SK-N-SH treated with all-trans-retinoic acid at 6 μM for 48 hours (cell line): ENCODE data around the gene EPRS1.

Experiments used
- ATAC-seq: fragments of 200-7000 bp; cut with Tn5 transposase; 3 replicates; pipeline ENCODE4 v1.9.1; 2020; ENCODE audit warnings: mild to moderate bottlenecking, moderate library complexity
- ARNTL ChIP-seq: fragments of 450-650 bp; formaldehyde crosslinking; IDR thresholded peaks from 2 replicates; pipeline ENCODE4 v1.5.0; 2020; ENCODE audit warnings: low read depth, mild to moderate bottlenecking, moderate library complexity, borderline replicate concordance
- BACH2 ChIP-seq: fragments of 250-450 bp; sonication (Bioruptor Pico); IDR thresholded peaks from 2 replicates; pipeline ENCODE4 v1.9.0; 2021; ENCODE audit warnings: mild to moderate bottlenecking, borderline replicate concordance
- CSDC2 ChIP-seq: fragments of 250-450 bp; sonication (Bioruptor Pico); IDR thresholded peaks from 2 replicates; pipeline ENCODE4 v1.5.0; 2020; ENCODE audit warnings: mild to moderate bottlenecking, moderate library complexity
- CSRNP3 ChIP-seq: fragments of 250-450 bp; sonication (Bioruptor Pico); IDR thresholded peaks from 2 replicates; pipeline ENCODE4 v1.5.1; 2021; ENCODE audit warnings: mild to moderate bottlenecking, moderate library complexity
- ESRRG ChIP-seq: fragments of 250-450 bp; sonication (Bioruptor Pico); IDR thresholded peaks from 2 replicates; pipeline ENCODE4 v1.6.1; 2021; ENCODE audit warnings: mild to moderate bottlenecking
- GLIS3 ChIP-seq: fragments of 250-450 bp; sonication (Bioruptor Pico); IDR thresholded peaks from 2 replicates; pipeline ENCODE4 v1.5.0; 2020; ENCODE audit warnings: mild to moderate bottlenecking, moderate library complexity
- ISL1 ChIP-seq: fragments of 250-450 bp; sonication (Bioruptor Pico); IDR thresholded peaks from 2 replicates; pipeline ENCODE4 v2.1.2; 2022; ENCODE audit warnings: mild to moderate bottlenecking, moderate library complexity
- OSR1 ChIP-seq: fragments of 250-450 bp; sonication (Bioruptor Pico); IDR thresholded peaks from 2 replicates; pipeline ENCODE4 v1.8.0; 2022; ENCODE audit warnings: moderate library complexity, mild to moderate bottlenecking, inconsistent platforms
- POU6F1 ChIP-seq: fragments of 250-450 bp; sonication (Bioruptor Pico); IDR thresholded peaks from 2 replicates; pipeline ENCODE4 v1.8.0; 2021; ENCODE audit warnings: low read depth, mild to moderate bottlenecking, moderate library complexity, borderline replicate concordance
- PPARA ChIP-seq: fragments of 250-450 bp; sonication (Bioruptor Pico); IDR thresholded peaks from 2 replicates; pipeline ENCODE4 v1.5.0; 2020; ENCODE audit warnings: mild to moderate bottlenecking, borderline replicate concordance
- RARB ChIP-seq: fragments of 250-450 bp; sonication (Bioruptor Pico); IDR thresholded peaks from 2 replicates; pipeline ENCODE4 v1.8.0; 2021; ENCODE audit warnings: mild to moderate bottlenecking, moderate library complexity
- SNAI2 ChIP-seq: fragments of 250-450 bp; sonication (Bioruptor Pico); IDR thresholded peaks from 2 replicates; pipeline ENCODE4 v1.5.0; 2020; ENCODE audit warnings: mild to moderate bottlenecking, moderate library complexity
- TCF4 ChIP-seq: fragments of 250-450 bp; sonication (Bioruptor Pico); IDR thresholded peaks from 2 replicates; pipeline ENCODE4 v1.8.0; 2021; ENCODE audit warnings: mild to moderate bottlenecking, moderate library complexity, borderline replicate concordance
- TOX ChIP-seq: fragments of 250-450 bp; sonication (Bioruptor Pico); IDR thresholded peaks from 2 replicates; pipeline ENCODE4 v1.8.0; 2021; ENCODE audit warnings: mild to moderate bottlenecking, moderate library complexity, borderline replicate concordance
- ZC3H10 ChIP-seq: fragments of 250-450 bp; sonication (Bioruptor Pico); IDR thresholded peaks from 2 replicates; pipeline ENCODE4 v1.5.1; 2021; ENCODE audit warnings: mild to moderate bottlenecking, moderate library complexity
- ZFP3 ChIP-seq: fragments of 250-450 bp; sonication (Bioruptor Pico); IDR thresholded peaks from 2 replicates; pipeline ENCODE4 v1.5.0; 2020; ENCODE audit warnings: mild to moderate bottlenecking, moderate library complexity
- ZNF565 ChIP-seq: fragments of 450-650 bp; formaldehyde crosslinking; conservative IDR thresholded peaks from 2 replicates; pipeline ENCODE4 v1.5.0; 2020; ENCODE audit warnings: low read depth, mild to moderate bottlenecking, moderate library complexity
- ZNF70 ChIP-seq: fragments of 450-650 bp; formaldehyde crosslinking; IDR thresholded peaks from 2 replicates; pipeline ENCODE4 v1.5.0; 2020; ENCODE audit warnings: mild to moderate bottlenecking, moderate library complexity
- ZNF8 ChIP-seq: fragments of 450-650 bp; formaldehyde crosslinking; IDR thresholded peaks from 2 replicates; pipeline ENCODE4 v1.5.0; 2020; ENCODE audit warnings: mild to moderate bottlenecking, moderate library complexity
- TF ChIP-seq, protein P1 (sequence below): fragments of 250-450 bp; sonication (Bioruptor Pico); IDR thresholded peaks from 2 replicates; pipeline ENCODE4 v1.5.0; 2020; ENCODE audit warnings: mild to moderate bottlenecking, moderate library complexity
- TF ChIP-seq, protein P2 (sequence below): fragments of 250-450 bp; sonication (Bioruptor Pico); IDR thresholded peaks from 2 replicates; pipeline ENCODE4 v1.8.0; 2020; ENCODE audit warnings: mild to moderate bottlenecking, moderate library complexity, borderline replicate concordance

Gene EPRS1

DNA sequence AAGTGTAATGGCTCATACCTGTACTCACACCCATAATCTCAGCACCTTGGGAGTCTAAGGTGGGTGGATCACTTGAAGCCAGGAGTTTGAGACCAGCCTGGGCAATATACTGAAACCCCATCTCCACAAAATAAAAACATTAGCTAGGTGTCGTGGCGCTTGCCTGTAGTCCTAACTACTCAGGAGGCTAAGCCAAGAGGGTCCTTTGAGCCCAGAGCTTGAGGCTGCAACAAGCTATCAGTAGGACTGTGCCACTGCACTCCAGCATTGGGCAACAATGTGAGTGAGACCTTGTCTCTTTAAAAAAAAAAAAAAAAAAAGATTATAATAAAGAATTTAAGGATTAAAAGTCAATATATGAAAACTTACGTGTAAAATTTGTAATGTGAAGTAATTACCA is 31.6 kb upstream of the EPRS1 start:
- no peak for ATAC-seq
- TF ChIP-seq ESRRG (CRISPR knock-in tag), result no peak
- TF ChIP-seq POU6F1, result no peak
- no peak for TF ChIP-seq ZFP3 (CRISPR knock-in tag)
- no peak for TF ChIP-seq ISL1 (CRISPR knock-in tag)
- no peak for TF ChIP-seq SNAI2 (CRISPR knock-in tag)
- TF ChIP-seq RARB (CRISPR knock-in tag), result no peak
- no peak for TF ChIP-seq ZC3H10
- no peak for TF ChIP-seq CSDC2
- no peak for TF ChIP-seq OSR1 (CRISPR knock-in tag)
- TF ChIP-seq ZNF8 (CRISPR knock-in tag), result no peak
- no peak for TF ChIP-seq PPARA (CRISPR knock-in tag)
- no peak for TF ChIP-seq ZNF70
- TF ChIP-seq BACH2 (CRISPR knock-in tag), result no peak
- no peak for TF ChIP-seq TOX (CRISPR knock-in tag)
- TF ChIP-seq GLIS3 (CRISPR knock-in tag), result no peak
- TF ChIP-seq ARNTL (CRISPR knock-in tag), result no peak
- no peak for TF ChIP-seq TCF4 (CRISPR knock-in tag)

GRCh38 chr1:220076861-220077762 is 30.8 kb upstream of the EPRS1 start:
- peak; percentile 98 for ATAC-seq
- TF ChIP-seq ZFP3 (CRISPR knock-in tag), result no peak
- peak; percentile 85 for TF ChIP-seq ZC3H10
- TF ChIP-seq, protein P1, sequence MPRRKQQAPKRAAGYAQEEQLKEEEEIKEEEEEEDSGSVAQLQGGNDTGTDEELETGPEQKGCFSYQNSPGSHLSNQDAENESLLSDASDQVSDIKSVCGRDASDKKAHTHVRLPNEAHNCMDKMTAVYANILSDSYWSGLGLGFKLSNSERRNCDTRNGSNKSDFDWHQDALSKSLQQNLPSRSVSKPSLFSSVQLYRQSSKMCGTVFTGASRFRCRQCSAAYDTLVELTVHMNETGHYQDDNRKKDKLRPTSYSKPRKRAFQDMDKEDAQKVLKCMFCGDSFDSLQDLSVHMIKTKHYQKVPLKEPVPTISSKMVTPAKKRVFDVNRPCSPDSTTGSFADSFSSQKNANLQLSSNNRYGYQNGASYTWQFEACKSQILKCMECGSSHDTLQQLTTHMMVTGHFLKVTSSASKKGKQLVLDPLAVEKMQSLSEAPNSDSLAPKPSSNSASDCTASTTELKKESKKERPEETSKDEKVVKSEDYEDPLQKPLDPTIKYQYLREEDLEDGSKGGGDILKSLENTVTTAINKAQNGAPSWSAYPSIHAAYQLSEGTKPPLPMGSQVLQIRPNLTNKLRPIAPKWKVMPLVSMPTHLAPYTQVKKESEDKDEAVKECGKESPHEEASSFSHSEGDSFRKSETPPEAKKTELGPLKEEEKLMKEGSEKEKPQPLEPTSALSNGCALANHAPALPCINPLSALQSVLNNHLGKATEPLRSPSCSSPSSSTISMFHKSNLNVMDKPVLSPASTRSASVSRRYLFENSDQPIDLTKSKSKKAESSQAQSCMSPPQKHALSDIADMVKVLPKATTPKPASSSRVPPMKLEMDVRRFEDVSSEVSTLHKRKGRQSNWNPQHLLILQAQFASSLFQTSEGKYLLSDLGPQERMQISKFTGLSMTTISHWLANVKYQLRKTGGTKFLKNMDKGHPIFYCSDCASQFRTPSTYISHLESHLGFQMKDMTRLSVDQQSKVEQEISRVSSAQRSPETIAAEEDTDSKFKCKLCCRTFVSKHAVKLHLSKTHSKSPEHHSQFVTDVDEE (CRISPR knock-in tag), result no peak
- TF ChIP-seq ZNF8 (CRISPR knock-in tag), result no peak
- no peak for TF ChIP-seq ZNF565 (CRISPR knock-in tag)
- TF ChIP-seq GLIS3 (CRISPR knock-in tag), result no peak
- TF ChIP-seq ISL1 (CRISPR knock-in tag), result no peak
- TF ChIP-seq, protein P2, sequence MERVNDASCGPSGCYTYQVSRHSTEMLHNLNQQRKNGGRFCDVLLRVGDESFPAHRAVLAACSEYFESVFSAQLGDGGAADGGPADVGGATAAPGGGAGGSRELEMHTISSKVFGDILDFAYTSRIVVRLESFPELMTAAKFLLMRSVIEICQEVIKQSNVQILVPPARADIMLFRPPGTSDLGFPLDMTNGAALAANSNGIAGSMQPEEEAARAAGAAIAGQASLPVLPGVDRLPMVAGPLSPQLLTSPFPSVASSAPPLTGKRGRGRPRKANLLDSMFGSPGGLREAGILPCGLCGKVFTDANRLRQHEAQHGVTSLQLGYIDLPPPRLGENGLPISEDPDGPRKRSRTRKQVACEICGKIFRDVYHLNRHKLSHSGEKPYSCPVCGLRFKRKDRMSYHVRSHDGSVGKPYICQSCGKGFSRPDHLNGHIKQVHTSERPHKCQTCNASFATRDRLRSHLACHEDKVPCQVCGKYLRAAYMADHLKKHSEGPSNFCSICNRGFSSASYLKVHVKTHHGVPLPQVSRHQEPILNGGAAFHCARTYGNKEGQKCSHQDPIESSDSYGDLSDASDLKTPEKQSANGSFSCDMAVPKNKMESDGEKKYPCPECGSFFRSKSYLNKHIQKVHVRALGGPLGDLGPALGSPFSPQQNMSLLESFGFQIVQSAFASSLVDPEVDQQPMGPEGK, result no peak
- no peak for TF ChIP-seq PPARA (CRISPR knock-in tag)
- no peak for TF ChIP-seq ARNTL (CRISPR knock-in tag)
- no peak for TF ChIP-seq SNAI2 (CRISPR knock-in tag)
- TF ChIP-seq TOX (CRISPR knock-in tag), result peak; percentile 77; the same call in 1 of the 2 replicates
- TF ChIP-seq CSRNP3, result no peak
- peak; percentile 76; the same call in 1 of the 2 replicates for TF ChIP-seq POU6F1
